ENCODE results near the gene ZNF593OS.

GRCh38 chr1:26197301-26197700 lies 25.7 kb upstream of the ZNF593OS start:
- TF ChIP-seq RAD21 (conservative IDR thresholded peaks at IDR 0.05) (no peak), CTCF (IDR thresholded peaks at IDR 0.05; ENCODE audit: poor library complexity, severe bottlenecking) (no peak), EZH2 (IDR thresholded peaks at IDR 0.05; ENCODE audit: borderline replicate concordance, insufficient read depth, low read length, poor library complexity, severe bottlenecking) (no peak), TAF1 (IDR thresholded peaks at IDR 0.05; ENCODE audit: low read depth) (no peak)

All from neural cell (in vitro differentiated cells).